Epidermal melanocyte (primary cell): ENCODE measurements around the gene C2orf78.
A peak's percentile ranks its signal among the peaks of the same experiment; 100 is the strongest.
"Not testable (repeated sequence)": the region's sequence is repeated elsewhere in the genome, so short reads cannot be mapped to it uniquely, and the experiment has no call there.

ENCODE experiments used
- DNase-seq: peaks from one replicate; pipeline ENCODE4 v3.0.0; 2011; ENCODE audit warnings: low spot score; ENCODE audit not compliant: insufficient read length

C2orf78 gene

DNA sequence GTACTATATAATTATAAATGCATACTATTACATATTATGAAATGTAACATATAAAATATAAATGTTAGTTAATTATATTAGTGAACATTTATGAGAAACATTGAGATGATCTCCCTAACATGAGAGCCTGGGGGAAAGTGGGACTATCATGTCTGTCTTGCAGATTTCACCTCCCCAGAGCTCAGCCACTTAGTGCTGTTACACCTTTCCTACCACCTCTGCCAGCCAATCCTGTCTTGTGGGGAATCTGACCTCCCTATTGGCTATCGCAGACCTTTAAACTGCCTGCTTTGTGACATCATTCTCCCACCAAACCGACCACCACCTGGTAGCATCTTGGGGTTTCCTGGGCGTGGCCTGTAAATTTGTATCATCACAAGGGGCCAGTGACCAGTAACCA is at the start of gene C2orf78:
TSS of gene C2orf78 (plus strand) at position 301 of the 400 bp plus-strand sequence. CDS start 127 bp downstream, outside the sequence.
- DNase-seq: not testable (repeated sequence)

DNA sequence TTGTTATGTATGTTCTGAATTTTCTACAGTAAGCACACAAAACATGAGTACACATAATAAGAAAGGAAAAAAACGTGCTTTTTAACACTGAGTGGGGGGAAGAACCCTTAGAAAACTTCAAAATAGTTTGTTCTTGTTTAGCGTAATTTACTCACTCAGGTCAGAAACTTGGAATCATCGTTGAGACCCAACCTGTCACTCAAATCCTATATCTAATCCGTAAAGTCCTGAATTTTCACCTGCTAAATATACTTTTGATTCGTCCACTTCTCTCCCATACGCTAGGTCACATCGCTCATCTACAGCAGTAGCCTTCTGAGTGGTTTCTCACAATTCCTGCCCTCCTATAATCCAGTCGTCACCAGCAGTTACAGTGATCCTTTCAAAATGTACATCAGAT is 47.6 kb upstream of the C2orf78 start:
- no peak for DNase-seq

GRCh38 chr2:73736855-73737779 is 46.9 kb upstream of the C2orf78 start, which contains the start of gene TPRKB:
TSS of gene TPRKB (minus strand) at chr2:73737345. CDS start at chr2:73734569, 2,776 bp downstream.
- DNase-seq: peak; percentile 99

GRCh38 chr2:73739101-73739500 is 44.9 kb upstream of the C2orf78 start:
- DNase-seq: no peak

- DNase-seq: no peak
Observed at GRCh38 chr2:73740767-73741166, 43.2 kb upstream of the C2orf78 start.

DNA sequence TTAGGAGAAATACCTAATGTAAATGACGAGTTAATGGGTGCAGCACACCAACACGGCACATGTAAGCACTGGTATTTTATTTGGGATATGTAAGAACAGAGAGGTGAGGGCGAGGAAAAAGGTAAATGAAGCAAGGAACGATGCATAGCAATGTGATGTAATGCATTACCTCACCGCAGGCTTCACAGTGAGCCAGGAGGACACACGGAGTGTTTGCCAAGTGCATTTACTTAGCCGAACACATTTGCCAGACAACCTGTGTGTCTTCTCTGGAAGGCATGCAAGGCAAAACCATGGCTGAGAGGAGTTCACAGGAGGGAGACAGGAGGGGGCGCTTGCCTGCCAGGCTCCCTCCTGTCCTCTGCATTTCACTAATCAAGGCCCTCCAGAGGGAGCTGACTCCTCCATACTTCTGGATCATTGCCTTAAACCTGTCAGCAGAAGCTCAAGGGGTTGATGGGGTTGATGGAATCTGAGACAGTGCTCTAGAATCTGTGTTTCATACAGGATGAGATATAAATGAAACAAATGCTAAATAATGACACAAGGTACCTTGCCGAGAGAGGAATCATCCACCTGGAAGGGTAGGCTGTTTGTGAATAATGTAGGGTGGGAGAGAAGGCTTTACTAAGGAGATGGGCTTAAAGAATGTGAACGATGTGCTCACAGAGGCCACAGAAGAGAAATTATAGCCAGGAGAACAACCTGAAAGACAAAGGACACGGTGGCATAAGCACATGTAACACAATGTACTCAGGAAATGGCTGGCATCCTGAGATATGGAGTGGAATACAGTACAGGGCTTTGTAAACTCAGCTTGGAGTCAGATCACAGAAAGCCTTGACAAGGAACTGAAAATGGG is 37.7 kb upstream of the C2orf78 start:
- no peak for DNase-seq

DNA sequence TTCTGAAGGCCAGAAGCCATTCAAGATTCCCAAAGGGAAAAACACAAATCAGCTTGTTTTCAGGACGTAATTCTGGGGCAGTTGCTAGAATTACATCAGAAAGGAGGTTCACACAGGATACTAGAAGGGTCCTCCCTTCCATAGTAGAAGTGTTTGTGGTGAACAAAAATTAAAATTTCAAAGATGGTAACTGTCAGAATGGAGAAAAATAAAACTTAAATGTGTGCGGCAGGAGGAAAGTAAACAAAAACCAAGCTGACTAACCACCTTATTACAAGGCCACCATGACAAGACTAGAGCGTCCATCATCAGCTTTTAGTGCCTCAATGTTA is 37.1 kb upstream of the C2orf78 start:
- DNase-seq: no peak

- DNase-seq: no peak
Observed at GRCh38 chr2:73749314-73749713, 34.7 kb upstream of the C2orf78 start.

GRCh38 chr2:73754332-73754731 is 29.7 kb upstream of the C2orf78 start:
- not testable (repeated sequence) for DNase-seq

DNA sequence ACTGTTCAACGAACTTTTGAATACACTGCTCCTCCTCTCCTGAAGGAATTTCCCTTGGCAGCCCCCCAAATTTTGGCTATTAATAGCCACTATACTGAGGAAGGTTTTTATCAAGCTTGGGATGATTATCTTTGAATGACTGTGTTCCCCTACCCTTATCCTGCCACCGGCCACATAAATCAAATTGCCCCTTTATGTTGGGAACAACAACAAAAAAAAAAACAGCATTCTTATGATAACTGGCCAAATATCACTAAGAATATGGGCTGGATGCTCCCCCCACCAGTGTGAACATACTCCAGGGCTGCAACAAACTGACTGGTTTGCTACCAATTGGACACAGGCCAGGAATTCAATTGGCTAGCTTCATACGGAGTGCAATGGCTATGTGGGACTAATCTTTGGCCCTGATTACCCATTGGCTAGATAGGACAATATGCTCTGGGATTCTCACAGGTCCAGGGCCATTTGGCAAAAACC is 24.7 kb upstream of the C2orf78 start:
- no peak for DNase-seq

GRCh38 chr2:73759904-73760303 is 24.1 kb upstream of the C2orf78 start:
- DNase-seq: no peak

DNA sequence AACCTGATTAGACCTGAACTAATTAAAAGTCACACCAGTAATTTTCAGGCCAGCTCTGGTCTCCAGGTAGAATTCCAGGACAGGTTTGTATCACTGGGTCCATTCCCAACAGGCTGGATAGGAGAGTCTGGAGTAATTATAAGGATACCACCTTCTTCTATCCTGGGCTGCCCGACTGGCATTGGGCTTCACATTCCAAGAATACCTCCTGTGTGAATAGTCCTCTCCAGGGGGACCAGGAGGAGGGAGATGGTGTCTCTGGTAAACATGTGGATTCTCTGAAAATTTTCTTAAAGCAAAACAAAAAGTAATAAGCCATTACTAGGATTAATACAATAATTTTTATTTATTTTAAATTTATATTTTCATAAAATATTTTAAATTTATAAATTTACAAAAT is 21.4 kb upstream of the C2orf78 start:
- DNase-seq: no peak

DNA sequence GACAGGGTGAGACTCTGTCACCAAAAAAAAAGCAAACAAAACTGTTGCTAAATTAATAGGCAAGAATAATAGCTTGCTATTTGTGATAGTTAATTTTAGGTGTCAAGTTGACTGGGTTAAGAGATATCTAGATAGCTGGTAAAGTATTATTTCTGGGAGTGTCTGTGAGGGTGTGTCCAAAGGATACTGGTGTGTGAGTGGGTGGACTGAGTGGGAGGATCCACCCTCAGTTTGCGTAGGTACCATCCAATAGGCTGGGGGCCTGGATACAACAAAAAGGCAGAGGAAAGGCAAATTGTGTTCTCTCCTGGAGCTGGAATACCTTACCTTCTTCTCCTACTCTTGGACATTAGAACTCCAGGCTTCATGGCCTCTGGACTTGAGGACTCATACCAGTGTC is 19.0 kb upstream of the C2orf78 start:
- DNase-seq: no peak

DNA sequence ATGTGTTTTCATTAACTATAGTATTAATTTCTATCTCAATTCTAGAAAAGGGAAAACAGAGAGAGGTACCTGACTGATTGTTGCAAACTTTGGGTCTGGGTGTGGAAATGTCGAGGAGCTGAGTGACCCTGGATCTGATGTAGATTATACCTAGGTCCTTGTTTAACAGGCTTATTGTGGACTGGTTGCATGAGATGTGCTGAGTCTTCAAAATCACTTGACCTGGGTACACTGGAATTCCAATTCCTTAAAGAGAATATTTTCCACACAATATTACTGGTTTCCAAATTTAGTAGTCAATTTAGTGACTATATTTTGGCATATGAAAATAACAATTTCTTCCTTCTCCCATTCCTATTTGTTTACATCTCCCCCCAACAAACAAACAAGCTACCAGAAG is 17.6 kb upstream of the C2orf78 start:
- no peak for DNase-seq

- DNase-seq: no peak
Observed at GRCh38 chr2:73766994-73767393, 17.0 kb upstream of the C2orf78 start.

DNA sequence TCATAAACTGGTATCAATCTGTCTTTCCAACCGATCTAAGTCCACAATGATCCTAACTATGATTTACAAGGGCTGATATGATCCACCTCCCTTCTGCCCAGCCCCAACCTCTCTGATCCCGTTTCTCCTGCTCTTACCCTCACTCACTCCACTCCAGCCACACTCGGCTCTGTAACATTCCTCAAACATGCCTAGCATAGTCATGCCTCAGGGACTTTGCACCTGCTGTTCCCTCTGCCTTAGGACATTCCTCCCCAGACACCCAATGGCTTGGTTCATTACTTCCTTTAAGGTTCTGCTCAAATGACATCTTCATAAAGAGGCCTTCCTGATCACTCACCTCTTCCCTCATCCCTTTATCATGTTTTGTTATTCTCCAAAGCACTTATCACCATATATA is 13.3 kb upstream of the C2orf78 start:
- no peak for DNase-seq

DNA sequence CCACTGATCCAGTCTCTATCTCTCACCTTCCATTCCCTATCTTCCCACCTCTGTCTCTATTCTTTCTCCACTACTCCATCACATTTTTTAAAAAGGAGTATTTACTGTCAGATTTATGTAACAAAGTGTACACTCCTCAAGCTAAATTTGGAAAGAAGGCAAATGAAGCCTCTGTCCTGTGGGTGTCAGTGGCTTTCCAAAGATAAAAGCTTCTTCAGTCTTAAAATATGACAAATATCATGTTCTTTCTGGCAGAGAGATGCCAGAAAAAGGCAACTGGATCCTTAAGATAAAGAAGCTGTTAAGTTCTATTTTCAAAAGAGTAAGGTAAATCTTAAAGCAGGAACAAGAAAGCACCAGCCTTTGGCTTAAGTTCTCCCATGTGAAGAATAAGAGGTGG is 11.2 kb upstream of the C2orf78 start:
- DNase-seq: no peak

DNA sequence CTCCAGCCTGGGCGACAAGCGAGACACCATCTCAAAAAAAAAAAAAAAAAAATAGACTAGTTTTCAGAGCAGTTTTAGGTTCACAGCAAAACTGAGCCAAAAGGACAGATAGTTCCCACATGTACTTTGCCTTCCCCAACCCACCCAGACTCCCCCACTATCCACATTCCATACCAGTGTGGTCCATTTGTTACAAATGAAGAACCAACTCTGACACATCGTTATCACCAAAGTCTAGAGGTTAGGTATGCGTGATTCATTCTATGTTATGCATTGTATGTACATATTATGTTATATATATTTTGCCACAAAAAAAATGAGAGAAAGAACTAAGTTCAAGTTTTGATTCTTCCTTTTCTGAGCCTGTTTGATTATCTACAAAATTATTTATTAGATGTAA is 7.6 kb upstream of the C2orf78 start:
- DNase-seq: no peak

DNA sequence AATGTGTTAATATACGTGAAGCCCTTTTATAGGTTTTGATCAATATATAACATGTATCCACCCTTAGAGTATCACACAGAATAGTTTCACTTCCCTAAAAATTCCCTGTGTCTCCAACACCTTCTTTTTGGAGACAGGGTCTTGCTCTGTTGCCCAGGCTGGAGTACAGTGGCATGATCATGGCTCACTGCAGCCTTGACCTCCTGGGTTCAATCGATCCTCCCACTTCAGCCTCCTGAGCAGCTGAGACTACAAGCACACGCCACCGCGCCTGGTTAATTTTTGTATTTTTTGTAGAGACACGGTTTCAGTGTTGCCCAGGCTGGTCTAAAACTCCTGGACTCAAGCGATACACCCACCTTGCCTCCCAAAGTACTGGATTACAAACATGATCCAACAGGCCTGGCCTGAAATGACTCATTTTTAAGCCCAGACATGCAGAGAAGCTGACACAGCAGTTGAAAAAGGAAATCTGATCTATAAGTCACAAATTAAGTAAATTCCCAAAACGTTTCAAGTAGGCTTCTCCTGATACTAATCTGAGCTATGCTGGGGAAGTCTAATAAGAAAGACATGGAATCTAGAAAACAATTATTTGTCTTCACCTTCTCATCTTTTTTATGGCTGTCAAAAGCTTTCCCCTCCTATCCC is 7.0 kb upstream of the C2orf78 start:
- no peak for DNase-seq

GRCh38 chr2:73778867-73779466 is 5.0 kb upstream of the C2orf78 start:
- DNase-seq: not testable (repeated sequence)
